ENCODE measurements around the gene TRAPPC2. TPM values are rescaled to one million over a fixed set of nuclear protein-coding genes. Genes with fewer than 3 reads are reported as not detected.

Gene TRAPPC2
- total RNA-seq, 1 experiment from 2014 or later, result 11.9 TPM

- no peak for TF ChIP-seq EZH2phosphoT487 (IDR thresholded peaks at IDR 0.05; ENCODE audit: borderline replicate concordance)
- no peak for TF ChIP-seq ELF1 (IDR thresholded peaks at IDR 0.05; ENCODE audit: borderline replicate concordance, low read depth)
- TF ChIP-seq POLR2A (IDR thresholded peaks at IDR 0.05; ENCODE audit: borderline replicate concordance, extremely low read depth, insufficient read depth, insufficient read length), result no peak
- TF ChIP-seq RAD21 (IDR thresholded peaks at IDR 0.05; ENCODE audit: low read depth), result no peak
- no peak for TF ChIP-seq TCF7L2 (IDR thresholded peaks at IDR 0.05; ENCODE audit: borderline replicate concordance, extremely low read depth, insufficient read depth, insufficient read length)
- TF ChIP-seq REST (IDR thresholded peaks at IDR 0.05; ENCODE audit: low read depth), result no peak
- TF ChIP-seq YY1 (IDR thresholded peaks at IDR 0.05; ENCODE audit: extremely low read depth, insufficient replicate concordance, low read depth, low read length), result no peak
- TF ChIP-seq SIN3A (IDR thresholded peaks at IDR 0.05; ENCODE audit: low read depth), result no peak
- no peak for TF ChIP-seq ZBTB33 (IDR thresholded peaks at IDR 0.05; ENCODE audit: extremely low read depth, insufficient replicate concordance, low read length)
- no peak for TF ChIP-seq CBX3 (IDR thresholded peaks at IDR 0.05; ENCODE audit: low read depth)
- TF ChIP-seq ATF3 (IDR thresholded peaks at IDR 0.05), result no peak
- TF ChIP-seq EZH2 (IDR thresholded peaks at IDR 0.05), result no peak
- TF ChIP-seq MAX (IDR thresholded peaks at IDR 0.05), result no peak
- RAD21 ChIA-PET (ENCODE audit: low non-redundant PET in 1 of 2, low total read pairs in 2 of 2, uncharacterized antibody in 2 of 2, unreplicated experiment in 2 of 2), result no interaction called here
- CTCF ChIA-PET, result no interaction called here
- Histone ChIP-seq H3K27me3 (ENCODE audit: insufficient read depth, low read length) (no peaks in the 10 kb centered on the region), H3K4me2 (ENCODE audit: low read length) (no peak overlapping the region), H3K4me1 (ENCODE audit: control insufficient read depth in 1 of 2, insufficient read depth in 2 of 2, low read length in 2 of 2) (peaks cover 16 to 24% of the 10 kb centered on the region in 2 experiments), H3K27ac (ENCODE audit: low read depth, low read length) (no peak overlapping the region), H3K36me3 (ENCODE audit: control insufficient read depth in 1 of 2, insufficient read depth in 2 of 2, low read length in 2 of 2) (no peaks in the 10 kb centered on the region), H3K9me3 (ENCODE audit: control insufficient read depth in 1 of 2, insufficient read depth in 1 of 2, low read depth in 1 of 2, low read length in 2 of 2) (no peaks in the 10 kb centered on the region), H3K9me2 (ENCODE audit: insufficient read depth) (no peaks in the 10 kb centered on the region), H4K20me1 (ENCODE audit: insufficient read depth) (0 out of 2 replicates have a peak, but pooled peaks cover 4% of the 10 kb centered on the region), H3K4me3 (replicated peaks in 1 of 2; ENCODE audit: low read depth in 1 of 2, low read length in 2 of 2) (no peak overlapping the region), H3K79me2 (ENCODE audit: insufficient read depth, low read length) (peaks cover 99% of the 10 kb centered on the region), H3K9ac (ENCODE audit: low read length) (no peak overlapping the region), H2AFZ (ENCODE audit: low read depth, low read length, poor library complexity, severe bottlenecking) (no peak overlapping the region)
- ATAC-seq (no peak), DNase-seq (ENCODE audit: low read depth, low spot score) (no peak)
- intact Hi-C loops (cut with micrococcal nuclease), result no loop called here
- POLR2A ChIA-PET, result no interaction called here
- BruUV-seq (replicated peaks), result no TSS peak
These were observed 36.4 kb downstream of the TRAPPC2 start for GRCh38 chrX:13697976-13698375.
